ENCODE results near the gene TBC1D14. TPM values are rescaled to one million over a fixed set of nuclear protein-coding genes. Genes with fewer than 3 reads are reported as not detected.

TBC1D14 gene
- total and polyA plus RNA-seq, 2 of the 8 experiments (the other 6 are each of a cell fraction or from before 2014, with no cell fraction given) = 45.6 to 48.2 TPM

DNA sequence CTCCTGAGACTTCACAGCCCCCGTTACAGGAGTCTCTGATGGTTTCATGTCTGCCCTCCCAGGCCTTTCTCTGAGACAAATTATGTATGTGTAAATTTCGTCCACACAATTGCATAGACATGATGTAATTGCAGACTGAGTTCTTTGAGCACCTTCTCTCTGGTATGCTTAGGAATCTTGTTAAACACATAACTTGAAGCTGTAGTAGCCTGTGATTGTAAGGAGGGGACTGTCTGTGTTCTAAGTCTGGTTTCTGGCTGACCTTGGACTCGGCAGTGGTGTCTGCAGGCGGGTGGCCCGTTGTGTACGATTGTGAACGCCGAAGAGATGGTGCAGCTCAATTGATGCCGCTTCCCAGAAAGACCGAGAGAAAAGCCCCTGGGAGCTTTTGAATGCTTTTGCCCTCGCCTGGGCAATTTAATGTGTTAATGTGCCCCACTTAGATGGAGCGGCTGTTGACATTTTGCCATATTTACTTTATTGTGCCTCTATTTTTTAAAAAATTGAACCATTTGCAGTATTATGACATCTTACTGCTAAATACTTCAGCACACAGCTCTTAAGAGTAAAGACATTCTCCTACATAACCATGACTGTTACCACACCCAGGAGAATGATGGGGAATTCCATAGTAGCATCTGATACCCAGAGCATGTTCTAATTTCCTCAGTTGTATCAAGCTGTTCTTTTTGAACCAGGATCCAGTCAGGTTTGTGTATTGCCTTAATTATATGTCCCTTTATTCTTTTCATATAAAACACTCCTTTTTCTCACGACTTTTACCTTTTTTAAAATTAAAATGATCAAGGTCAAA, 75.2 kb downstream of the TBC1D14 start:
- Histone ChIP-seq H3K9ac (replicated peaks in 1 of 4; ENCODE audit: extremely low read depth in 1 of 4, low read depth in 3 of 4, low read length in 3 of 4) (no peak overlapping the region), H3K27me3 (replicated peaks in 1 of 4; ENCODE audit: control insufficient read depth in 3 of 4, extremely low read depth in 1 of 4, insufficient read depth in 3 of 4, low read length in 3 of 4) (no peaks in the 10 kb centered on the region), H3K79me2 (ENCODE audit: control insufficient read depth in 1 of 2, insufficient read depth in 2 of 2, low read length in 2 of 2) (peaks cover 7 to 32% of the 10 kb centered on the region in 2 experiments; a peak in 3 of 4 replicates), H3K14ac (ENCODE audit: insufficient read length) (no peak overlapping the region), H4K91ac (replicated peaks; ENCODE audit: insufficient read length, low read length) (no peak overlapping the region), H2BK20ac (ENCODE audit: low read length) (no peak overlapping the region), H4K5ac (ENCODE audit: insufficient read length, low read depth, low read length) (no peak overlapping the region), H2BK15ac (ENCODE audit: low read length) (no peak overlapping the region), H3K4ac (replicated peaks; ENCODE audit: insufficient read length, low read depth, low read length) (no peak overlapping the region), H2BK5ac (ENCODE audit: low read depth, low read length) (no peak overlapping the region), H3K79me1 (ENCODE audit: low read depth, low read length) (peaks cover 9% of the 10 kb centered on the region), H3K23me2 (ENCODE audit: low read depth, low read length) (peaks cover 11% of the 10 kb centered on the region), H3K56ac (replicated peaks; ENCODE audit: insufficient read length, low read depth, low read length) (no peak overlapping the region), H3K36me3 (ENCODE audit: control insufficient read depth in 2 of 4, insufficient read depth in 4 of 4, low read length in 3 of 4) (no peaks in the 10 kb centered on the region), H2BK120ac (replicated peaks; ENCODE audit: low read depth, low read length) (no peak overlapping the region), H3K23ac (ENCODE audit: insufficient read length) (no peak overlapping the region), H3K27ac (ENCODE audit: low read depth, low read length) (no peak overlapping the region), H3K4me2 (ENCODE audit: insufficient read depth in 1 of 2, low read depth in 2 of 2, low read length in 2 of 2) (no peak overlapping the region; a peak in 1 of 4 replicates), H4K20me1 (replicated peaks in 1 of 2; ENCODE audit: control insufficient read depth in 1 of 2, insufficient read depth in 2 of 2, low read length in 2 of 2) (peaks cover 10 to 11% of the 10 kb centered on the region in 2 experiments), H3K4me1 (replicated peaks in 1 of 4; ENCODE audit: control insufficient read depth in 3 of 4, insufficient read depth in 4 of 4, low read length in 3 of 4) (peaks cover 5 to 17% (median 8%) of the 10 kb centered on the region in 4 experiments), H2AK5ac (ENCODE audit: low read depth, low read length) (no peak overlapping the region), H3K18ac (ENCODE audit: extremely low read depth, low read length) (no peak overlapping the region), H2BK12ac (ENCODE audit: low read depth, low read length) (no peak overlapping the region), H2AFZ (ENCODE audit: low read length) (no peak overlapping the region), H3K4me3 (ENCODE audit: extremely low read depth in 1 of 4, insufficient read depth in 2 of 4, low read depth in 3 of 4, low read length in 4 of 4) (no peak overlapping the region), H4K8ac (ENCODE audit: extremely low read depth, insufficient read depth, low read length) (no peak overlapping the region), H3K9me3 (ENCODE audit: insufficient read depth in 2 of 2, low read depth in 1 of 2, low read length in 1 of 2) (no peaks in the 10 kb centered on the region)
- DNase-seq (ENCODE audit: low read depth in 1 of 2, low spot score in 2 of 2) (no peak), FAIRE-seq (no peak)
- ChIA-PET POLR2A (ENCODE audit: partially characterized antibody) (interaction anchor here (0.7 to 1.8 kb wide), 4 partner anchors 11 to 75 kb away, joined by 3 to 7 read pairs (median 5); partner anchors contain the start of gene TBC1D14), CTCF (ENCODE audit: partially characterized antibody) (interaction anchor here (0.9 to 4.1 kb wide), 3 partner anchors 11 to 310 kb away, joined by 3 to 20 read pairs (median 3); no protein-coding TSS in a partner anchor)
- 86 to 100% methylated on average over 1 to 13 of the region's 13 CpGs for WGBS, 2 experiments (ENCODE audit: extremely low coverage in 1 of 2, insufficient coverage in 1 of 2, insufficient read length in 1 of 2, insufficient replicate concordance in 2 of 2, low coverage in 1 of 2, low lambda C conversion rate in 2 of 2, missing lambda C conversion rate in 1 of 2)
- TF ChIP-seq RBBP5 (IDR thresholded peaks at IDR 0.05; ENCODE audit: borderline replicate concordance, low read depth, low read length) (no peak), ASH2L (IDR thresholded peaks at IDR 0.05; ENCODE audit: low read length) (no peak), CTBP2 (IDR thresholded peaks at IDR 0.05; ENCODE audit: borderline replicate concordance, insufficient read depth, insufficient read length, low read length) (no peak), KDM4A (IDR thresholded peaks at IDR 0.05; ENCODE audit: low read depth, low read length, severe bottlenecking) (no peak), SIX5 (IDR thresholded peaks at IDR 0.05; ENCODE audit: low read depth, low read length) (no peak), BCL11A (IDR thresholded peaks at IDR 0.05; ENCODE audit: low read depth in 2 of 2, low read length in 2 of 2) (no peak), SUZ12 (IDR thresholded peaks at IDR 0.05; ENCODE audit: low read length) (no peak), POLR2A (IDR thresholded peaks at IDR 0.05; ENCODE audit: control extremely low read depth in 1 of 2, low read depth in 2 of 2, low read length in 2 of 2) (no peak)
